GM19324 (cell line): ENCODE results near the gene WLS.
A peak's percentile ranks its signal among the peaks of the same experiment; 100 is the strongest.
"Not testable (repeated sequence)": the region's sequence is repeated elsewhere in the genome, so short reads cannot be mapped to it uniquely, and the experiment has no call there.

ENCODE experiments used
- ATAC-seq: cut with Tn5 transposase; IDR thresholded peaks from one replicate; pipeline ENCODE4 v1.9.1; 2021; ENCODE audit warnings: mild to moderate bottlenecking, moderate library complexity; ENCODE audit not compliant: unreplicated experiment, low FRiP score

The WLS gene

DNA sequence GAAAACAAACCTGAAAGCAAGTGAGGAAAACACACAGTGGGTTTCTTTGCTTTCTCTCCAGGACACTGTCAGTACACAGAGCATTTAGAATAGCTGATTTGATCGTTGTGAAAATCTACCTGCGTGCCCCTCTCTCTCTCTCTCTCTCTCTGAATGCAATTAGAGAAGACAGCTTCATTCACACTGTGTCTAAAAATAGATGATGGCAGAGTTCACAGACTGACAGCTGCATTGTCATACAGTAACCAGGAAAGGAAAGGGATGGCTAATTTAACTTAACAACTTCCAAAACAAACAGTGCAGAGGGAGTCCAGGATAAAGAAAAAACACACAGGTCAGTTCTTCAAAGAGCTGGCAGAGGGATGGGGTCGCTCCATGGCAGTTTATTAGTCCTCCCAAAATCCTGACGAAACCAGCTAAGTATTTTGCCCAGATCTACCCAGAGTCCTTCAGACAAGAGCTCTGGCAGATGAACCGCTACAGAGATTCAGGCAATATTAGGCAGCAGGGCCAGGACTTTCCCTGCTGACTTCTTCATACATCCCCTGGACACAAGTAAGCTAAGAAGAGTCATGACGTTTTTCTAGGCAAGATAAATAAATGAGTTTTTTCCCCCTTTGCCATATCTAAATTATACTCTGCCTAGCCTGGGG lies 58.9 kb downstream of the WLS start:
- ATAC-seq = no peak

DNA sequence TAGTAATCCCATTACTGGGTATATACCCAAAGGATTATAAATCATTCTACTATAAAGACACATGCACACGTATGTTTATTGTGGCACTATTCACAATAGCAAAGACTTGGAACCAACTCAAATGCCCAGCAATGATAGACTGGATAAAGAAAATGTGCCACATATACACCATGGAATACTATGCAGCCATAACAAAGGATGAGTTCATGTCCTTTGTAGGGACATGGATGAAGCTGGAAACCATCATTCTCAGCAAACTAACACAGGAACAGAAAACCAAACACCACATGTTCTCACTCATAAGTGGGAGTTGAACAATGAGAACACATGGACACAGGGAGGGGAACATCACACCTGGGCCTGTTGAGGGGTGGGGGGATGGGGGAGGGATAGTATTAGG lies 60.5 kb downstream of the WLS start:
- ATAC-seq = not testable (repeated sequence)

DNA sequence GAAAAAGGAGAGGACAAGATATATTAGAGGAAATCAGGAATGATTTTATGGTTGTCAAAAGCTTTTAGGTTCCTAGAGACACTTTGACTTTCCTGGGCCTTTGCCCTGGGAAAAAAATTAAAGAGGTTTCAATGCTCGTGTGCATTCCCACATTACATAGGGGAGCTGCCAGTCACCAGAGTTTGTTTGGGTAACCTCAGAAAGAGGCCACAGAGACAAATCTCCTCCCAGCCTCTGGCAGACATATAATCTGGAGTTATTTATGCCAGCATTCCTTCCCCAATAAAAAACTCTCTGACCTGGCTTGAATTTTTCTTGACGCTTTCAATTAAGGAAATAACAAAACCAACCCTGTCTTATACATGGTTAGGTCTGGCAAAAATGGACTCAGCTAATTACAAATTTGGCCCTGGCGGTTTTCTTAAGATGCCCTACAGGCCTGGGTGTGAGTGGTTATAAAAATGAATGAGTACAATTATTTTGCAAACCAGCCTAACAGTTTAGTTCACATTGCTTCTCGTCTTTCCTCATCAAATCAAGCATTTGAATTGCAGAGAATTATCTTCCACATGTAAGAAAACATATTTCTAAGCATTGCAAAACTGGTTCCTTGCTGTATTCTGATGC lies 63.7 kb downstream of the WLS start:
- ATAC-seq = no peak

DNA sequence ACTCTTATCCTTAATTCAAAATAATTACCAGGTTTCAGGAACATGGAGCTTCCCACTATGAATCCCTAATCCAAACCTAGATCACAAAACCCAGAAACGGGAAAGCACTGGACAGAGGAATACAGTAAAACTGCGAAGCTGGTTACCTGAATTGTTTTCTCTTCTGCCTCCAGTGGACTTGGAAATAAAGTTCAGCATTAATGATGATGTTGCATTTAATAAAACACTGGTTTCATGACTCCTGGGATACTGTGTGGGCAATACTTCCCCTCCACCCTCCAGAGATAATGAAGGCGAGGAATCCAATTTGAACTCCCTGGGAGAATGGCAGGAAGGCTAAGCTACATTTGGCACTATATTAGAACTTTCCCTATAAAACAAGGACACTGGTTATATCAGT lies 65.1 kb downstream of the WLS start:
- ATAC-seq = no peak

DNA sequence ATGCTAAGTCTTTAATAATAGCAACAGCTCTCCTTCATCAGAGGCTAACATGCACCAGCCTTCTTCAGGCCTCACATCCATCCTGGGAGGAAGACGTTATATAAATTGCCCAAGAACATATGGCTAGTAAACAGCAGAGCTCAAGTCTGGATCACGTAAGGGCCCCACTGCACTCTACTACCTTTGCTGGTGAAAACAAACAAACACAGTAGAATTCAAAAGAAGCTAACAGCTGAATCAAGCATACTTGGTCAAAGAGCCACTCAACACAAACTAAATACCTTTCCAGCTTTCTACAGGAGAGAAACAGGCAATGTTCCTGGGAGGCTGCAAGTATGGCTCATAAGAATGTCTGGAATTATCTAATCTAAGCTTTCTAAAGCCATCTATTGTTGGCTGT lies 66.0 kb downstream of the WLS start:
- ATAC-seq = no peak

DNA sequence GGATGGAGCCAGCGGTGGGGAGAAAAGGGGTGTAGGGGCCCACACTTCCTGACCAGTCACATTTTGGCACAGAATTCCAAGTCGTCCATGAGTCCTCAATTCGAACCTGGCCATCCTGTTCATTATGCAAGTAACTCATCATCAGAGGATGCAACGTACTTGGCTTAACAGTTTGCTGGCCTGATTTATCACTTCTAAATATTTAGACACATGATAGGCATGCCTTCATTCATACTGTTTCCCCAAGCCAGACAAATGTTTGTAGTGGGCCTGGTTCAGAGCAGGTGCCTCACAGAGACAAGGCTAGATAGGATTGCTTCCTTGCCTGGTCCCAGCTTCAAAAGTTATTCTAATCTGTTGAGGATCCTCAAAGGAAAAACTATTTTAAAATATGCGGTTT lies 66.7 kb downstream of the WLS start:
- no peak for ATAC-seq

DNA sequence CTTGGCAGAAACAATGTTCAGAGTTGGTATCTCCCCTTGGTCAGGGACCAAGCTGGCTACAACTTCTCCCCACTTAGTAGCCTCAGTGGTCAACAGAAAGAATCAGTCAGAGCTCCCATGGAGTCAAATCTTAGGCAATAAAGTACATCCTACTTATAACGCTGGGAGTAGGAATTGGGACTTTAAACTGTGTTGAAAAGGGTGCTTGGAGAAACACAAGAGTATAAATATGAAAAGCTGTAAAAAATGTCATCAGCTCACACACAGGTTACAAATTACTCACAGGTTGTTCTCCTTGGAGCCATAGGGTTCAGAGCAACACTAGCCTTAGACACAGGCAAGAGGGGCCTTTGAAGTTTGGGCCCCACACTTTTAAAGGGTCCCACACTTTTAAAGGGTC lies 67.4 kb downstream of the WLS start:
- ATAC-seq = no peak

DNA sequence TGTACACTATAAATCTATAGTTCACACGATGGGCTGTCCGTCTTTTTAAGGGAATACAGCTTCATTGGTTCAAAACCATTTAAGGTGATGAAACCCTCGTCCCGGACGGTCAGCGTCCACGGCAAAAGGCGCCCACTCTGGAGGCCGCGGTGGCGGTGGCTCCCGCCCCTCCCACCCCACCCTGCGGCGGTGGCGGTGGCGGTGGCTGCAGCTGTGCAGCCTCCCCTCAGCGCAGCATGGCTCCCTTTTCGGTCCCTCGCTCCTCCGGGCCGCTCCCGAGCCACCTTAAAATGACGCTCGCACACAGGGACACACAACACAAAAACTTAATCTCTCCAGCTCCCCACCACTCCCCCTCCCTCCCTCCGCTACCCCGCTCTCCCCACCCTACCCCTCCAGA lies 69.1 kb downstream of the WLS start:
- ATAC-seq = no peak

DNA sequence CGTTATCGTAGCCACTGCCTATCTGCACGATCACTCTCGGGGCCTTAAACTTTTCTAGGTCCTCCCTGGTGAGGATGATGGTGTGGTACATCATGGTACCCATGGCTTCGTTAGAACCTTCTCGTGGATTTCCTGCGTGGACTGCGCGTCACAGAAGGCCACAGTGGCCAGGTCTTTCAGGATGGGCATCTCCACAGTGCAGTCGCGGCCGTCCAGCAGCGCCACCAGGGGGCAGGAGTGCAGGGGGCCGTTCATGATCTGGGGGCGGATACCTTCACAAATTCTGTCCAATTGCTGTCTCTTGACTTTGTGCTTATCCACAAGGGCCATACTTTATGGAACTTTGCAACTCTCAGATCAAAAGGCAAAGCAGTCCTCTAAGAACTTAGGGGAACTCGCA lies 69.6 kb downstream of the WLS start:
- ATAC-seq = no peak

DNA sequence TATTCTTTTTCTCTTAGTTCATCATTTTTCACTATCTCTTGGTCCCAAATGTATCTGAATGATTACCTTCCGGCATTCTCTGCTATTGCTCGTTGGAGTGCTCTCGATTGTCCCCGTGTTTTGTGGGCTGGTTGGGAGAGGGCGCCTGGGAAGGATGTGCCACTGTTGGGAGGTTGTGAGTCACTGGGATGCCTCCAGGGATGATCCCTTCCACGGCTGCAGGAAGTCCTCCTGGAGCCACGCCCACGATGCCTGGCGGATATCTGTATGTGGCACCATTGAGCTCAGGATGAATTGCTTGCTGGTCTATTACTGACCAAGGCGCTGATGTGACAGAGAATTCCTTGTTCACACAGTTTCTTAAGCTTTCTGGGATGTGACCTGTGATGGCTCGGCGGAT lies 70.7 kb downstream of the WLS start:
- ATAC-seq = not testable (repeated sequence)

DNA sequence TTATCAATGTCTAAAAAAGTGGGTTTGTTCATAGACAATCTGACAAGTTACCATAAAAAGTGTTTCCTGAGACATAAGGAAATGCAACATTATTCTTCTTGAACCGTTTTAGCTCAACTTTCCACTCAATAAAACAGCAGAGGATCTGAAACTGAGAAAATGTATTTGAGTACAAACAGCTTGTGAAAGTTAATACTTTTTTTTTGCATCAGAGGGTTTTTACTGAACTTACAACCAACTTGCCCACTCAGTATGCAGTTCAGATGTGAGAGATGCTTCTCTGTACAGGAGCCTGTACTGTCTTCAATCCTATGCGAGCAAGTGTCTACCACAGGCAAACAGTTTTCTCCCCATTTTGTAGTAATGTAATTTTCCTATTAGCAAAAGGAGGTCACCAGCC lies 71.4 kb downstream of the WLS start:
- peak; percentile 75 for ATAC-seq

DNA sequence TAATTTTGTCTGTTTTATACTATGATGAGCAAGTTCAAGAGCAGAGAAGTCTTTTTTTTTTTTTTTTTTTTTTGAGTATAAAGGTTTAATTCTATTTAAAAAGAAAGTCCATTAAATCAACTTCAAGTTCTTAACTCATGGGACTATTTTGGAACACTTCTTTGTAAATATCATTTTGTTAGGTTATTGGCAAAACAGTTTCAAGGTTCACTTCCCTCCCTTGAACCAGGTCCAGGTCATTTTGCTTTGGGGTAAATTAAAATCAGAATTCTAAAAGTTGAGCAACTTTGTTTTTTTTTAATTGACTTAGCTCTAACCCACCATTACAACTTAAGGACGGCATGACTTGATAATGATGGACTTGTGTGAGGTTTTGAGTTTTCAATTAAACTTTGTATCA lies 72.3 kb downstream of the WLS start:
- ATAC-seq = no peak

DNA sequence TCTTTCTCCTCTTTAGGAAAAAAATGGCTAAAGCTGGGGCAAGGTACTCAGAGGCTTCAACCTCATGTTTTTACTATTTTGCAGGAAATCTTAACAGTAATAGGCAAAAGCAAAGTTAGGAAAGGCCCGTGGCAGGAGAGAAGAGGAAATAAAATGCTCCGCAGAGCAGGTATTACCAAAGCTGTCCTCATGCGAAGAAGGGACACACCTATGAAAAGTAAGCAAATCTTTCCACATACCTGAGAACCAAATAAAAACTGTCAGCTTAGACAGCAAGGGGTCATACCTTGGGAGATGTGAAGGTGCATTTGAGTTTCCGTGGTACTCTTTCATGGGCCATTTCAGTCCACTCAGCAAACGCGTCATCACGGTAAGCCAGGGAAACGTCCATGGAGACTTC lies 73.5 kb downstream of the WLS start:
- ATAC-seq = no peak

DNA sequence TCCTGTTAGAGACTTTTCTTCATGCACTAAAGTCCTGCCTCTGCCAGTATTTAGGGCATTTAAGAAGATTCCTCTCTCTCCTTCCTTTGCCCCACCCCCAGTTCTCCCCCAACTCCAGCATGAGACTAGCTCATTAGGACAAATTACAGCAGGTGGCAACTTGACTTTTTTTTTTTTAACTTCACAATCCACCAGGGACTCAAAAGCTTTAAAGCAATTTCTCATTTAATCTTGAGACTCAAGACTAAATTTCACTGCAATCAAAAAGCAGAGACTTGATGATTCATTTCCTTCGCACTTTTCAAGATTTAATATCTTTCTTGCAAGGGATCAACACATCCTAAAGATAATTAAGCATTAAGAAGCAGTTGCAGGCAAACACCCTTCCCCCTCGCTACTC lies 74.9 kb downstream of the WLS start:
- ATAC-seq = no peak

DNA sequence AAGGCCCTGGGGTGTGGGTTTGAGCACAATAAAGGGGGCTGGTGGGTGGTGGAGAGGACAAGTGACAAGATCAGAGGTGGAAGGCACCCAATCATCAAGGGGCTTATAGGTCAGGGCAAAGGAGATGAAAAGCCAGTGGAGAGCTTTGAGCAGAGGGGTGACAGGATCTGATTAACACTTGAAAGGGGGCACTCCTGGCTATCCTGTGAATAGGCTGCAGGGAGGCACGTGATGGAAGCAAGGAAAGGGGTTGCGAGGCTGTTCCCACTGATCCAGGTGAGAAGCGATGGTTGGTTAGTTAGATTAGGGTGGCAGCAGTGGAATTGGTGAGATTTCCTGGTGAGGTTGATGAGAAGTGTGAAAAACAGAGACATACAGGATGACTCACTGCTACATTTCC lies 80.6 kb downstream of the WLS start:
- ATAC-seq = no peak

DNA sequence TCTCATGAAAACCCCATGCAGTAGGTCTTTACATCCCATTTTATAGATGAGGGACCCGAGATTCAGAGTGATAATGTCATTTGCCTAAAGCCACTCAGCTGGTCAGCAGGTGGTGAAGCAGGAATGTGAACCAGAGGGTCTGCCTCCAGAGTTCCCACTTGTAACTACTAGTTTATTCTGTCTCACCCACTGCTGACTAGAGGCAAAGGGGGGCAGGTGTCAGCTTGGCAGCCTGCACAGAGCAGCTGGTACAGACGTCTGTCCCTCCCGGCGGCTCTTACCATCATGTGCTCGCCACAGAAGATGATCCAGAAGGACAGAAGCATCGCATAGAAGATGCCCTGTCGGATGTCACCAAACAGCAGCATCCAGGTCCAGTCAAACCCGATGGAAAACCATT lies 82.4 kb downstream of the WLS start:
- ATAC-seq = no peak

DNA sequence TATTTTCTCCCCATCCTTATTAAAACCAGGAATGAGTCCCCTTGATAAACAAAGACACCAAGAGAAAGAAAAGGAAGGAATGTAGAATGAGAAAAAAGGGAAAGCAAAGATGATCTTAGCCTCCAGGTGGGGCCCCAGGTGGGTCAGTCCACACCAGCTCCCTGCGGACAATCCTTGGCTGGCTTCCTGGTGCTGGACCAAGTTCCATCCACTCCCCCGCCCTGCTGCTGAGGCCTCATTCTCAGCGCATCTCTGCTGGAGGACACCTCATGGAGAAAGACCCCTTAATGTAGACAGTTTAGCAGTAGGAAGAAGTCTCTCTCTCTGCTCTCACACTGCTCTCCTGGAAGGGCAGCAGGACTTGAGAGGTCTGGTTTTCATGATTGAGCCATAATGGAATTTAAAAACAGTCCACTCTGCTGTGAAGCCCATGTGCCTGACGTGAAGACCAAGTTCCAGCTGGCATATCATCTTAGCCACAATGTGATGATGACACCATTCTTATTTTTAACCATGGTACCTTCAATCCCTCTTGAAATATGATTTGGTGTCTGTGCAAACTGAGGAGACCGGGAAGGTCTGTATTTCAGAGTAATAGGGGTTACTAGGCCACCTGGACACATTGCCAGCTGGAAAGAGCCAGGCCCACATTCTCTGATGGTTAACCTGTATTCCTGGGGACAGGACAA lies 83.1 kb downstream of the WLS start:
- no peak for ATAC-seq

DNA sequence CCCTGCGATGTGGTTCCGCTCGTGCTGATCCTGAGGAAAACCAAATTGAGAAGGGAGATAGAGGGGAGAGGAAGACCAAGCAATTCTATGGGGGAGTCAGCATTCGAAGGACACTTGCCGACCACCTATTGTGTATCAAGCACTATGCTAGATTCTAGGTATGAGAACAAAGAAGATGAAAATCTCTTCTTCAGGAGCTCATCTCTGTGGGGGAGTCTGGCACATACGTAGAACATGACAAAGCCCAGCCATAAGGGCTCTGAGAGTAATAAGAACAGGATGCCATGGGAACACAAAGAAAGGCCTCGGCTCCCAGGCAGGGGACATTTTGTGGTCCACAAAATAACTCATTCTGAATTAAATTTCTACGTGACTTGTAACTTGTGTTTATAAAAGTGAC lies 83.7 kb downstream of the WLS start:
- no peak for ATAC-seq

DNA sequence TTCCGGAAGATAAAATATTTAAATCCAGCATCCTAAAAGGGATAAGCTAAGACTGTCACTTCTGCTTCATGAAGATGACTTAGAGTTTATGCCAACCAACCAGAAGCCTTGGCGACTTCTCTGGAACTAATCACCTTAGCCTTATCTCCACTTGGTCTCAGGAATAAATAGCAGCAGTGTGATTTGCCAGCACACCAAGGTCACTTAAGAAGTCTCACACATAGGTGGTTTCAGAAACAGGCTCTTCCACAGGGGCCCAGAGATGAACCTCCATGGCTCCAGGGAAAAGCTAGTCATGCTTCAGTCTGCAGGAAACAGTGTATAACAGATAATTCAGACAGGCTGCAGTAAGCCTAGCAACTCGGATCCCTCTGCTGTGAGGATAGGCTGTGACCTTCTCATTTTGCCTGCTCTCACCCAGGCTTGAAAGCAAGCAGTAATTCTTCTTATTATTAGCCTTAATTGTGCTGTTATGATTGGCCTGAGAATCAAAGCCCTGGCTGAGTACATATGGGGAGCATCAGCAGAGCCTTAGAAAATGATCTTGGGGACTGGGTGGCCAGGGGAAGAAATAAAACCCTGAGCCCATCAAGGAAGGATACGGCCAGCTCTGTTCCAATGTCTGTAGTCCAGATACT lies 84.7 kb downstream of the WLS start:
- no peak for ATAC-seq

DNA sequence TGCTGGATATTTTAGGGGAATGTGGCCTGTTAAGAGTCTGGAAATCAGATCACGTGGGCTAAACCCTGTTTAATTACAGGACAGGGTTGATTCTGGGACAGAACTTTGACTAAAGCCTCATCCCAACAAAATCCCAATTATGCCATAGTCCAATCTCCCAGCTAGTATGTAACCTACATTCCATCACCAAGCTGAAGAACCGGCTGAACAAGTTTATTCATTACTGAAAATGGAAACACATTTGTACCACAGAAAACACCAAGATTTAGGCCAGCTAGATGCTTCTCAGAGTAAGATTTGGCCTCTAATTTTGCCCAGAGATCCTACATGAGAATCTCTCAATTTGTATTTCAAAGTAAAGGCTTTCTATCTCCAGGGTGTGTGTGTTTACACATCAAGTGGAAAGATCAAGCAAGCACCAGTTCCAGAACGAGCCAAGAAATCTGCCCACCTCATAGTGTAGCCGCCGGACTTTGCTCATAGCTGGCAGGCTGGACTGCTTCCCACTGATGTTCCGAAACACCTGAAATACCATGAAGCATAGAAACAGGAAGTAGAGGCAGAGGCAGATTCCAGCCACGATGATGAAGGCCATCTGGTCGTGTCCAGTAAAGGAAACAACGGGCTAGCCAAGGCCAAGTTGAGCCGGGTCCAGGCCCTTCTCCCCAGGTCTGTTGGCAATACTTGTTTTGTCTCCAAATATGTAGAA lies 86.8 kb downstream of the WLS start:
- ATAC-seq = no peak

DNA sequence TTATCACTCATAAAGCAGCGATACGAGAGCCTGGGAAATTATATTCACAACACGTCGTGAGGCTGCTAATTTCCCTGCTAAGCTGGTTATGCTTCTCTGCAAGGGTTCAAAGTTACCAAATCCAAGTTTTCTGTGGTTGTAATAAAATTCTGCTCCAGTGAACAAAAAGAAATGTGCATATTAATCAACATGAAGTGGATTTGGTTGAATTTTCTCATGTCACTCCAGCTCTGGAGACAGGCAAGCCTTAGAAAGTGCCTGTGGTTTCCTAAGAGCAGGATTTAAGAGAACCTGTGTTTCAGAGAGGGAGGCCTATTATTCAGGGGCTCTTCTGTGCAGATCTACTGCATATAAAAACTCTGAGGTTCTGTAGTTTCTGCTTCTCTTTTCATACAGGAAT lies 87.5 kb downstream of the WLS start:
- ATAC-seq = no peak
